DMS114 treated with DMSO at 0.1 percent for 48 hours (cell line): ENCODE data around the gene POLDIP3.
A peak's percentile ranks its signal among the peaks of the same experiment; 100 is the strongest.
"Not testable (repeated sequence)": the region's sequence is repeated elsewhere in the genome, so short reads cannot be mapped to it uniquely, and the experiment has no call there.

Experiments used
- DNase-seq: peaks from one replicate; lab custom pipeline; 2025; ENCODE audit not compliant: unreplicated experiment; lab: John Stamatoyannopoulos, UW

Gene POLDIP3

GRCh38 chr22:42620084-42620483 is 5.4 kb upstream of the POLDIP3 start:
- no peak for DNase-seq

GRCh38 chr22:42619261-42620063 is 4.8 kb upstream of the POLDIP3 start:
- no peak for DNase-seq

- DNase-seq = no peak
These were observed 2.7 kb upstream of the POLDIP3 start for GRCh38 chr22:42617155-42617983.

- DNase-seq = not testable (repeated sequence)
These were observed 1.1 kb upstream of the POLDIP3 start for GRCh38 chr22:42615860-42616175.

- peak; percentile 96 for DNase-seq
These were observed 593 bp upstream of the POLDIP3 start for GRCh38 chr22:42615092-42615859.

GRCh38 chr22:42613872-42614301 is 796 bp downstream of the POLDIP3 start:
- no peak for DNase-seq

- no peak for DNase-seq
These were observed 2.3 kb downstream of the POLDIP3 start for GRCh38 chr22:42612336-42612735.

- DNase-seq = no peak
These were observed 3.6 kb downstream of the POLDIP3 start for GRCh38 chr22:42611051-42611450.

GRCh38 chr22:42610186-42610585 is 4.5 kb downstream of the POLDIP3 start:
- no peak for DNase-seq

GRCh38 chr22:42608823-42609361 is 5.8 kb downstream of the POLDIP3 start:
- DNase-seq = no peak

GRCh38 chr22:42608136-42608822 is 6.4 kb downstream of the POLDIP3 start:
- DNase-seq = no peak

- DNase-seq = not testable (repeated sequence)
These were observed 7.0 kb downstream of the POLDIP3 start for GRCh38 chr22:42607641-42608040.

- no peak for DNase-seq
These were observed 10.3 kb downstream of the POLDIP3 start for GRCh38 chr22:42604403-42604802.

- no peak for DNase-seq
These were observed 11.3 kb downstream of the POLDIP3 start for GRCh38 chr22:42603427-42603826.

GRCh38 chr22:42602470-42602869 is 12.2 kb downstream of the POLDIP3 start:
- no peak for DNase-seq

- DNase-seq = no peak
These were observed 12.7 kb downstream of the POLDIP3 start for GRCh38 chr22:42601879-42602465.

- DNase-seq = no peak
These were observed 17.7 kb downstream of the POLDIP3 start for GRCh38 chr22:42596863-42597530.

- DNase-seq = no peak
These were observed 18.3 kb downstream of the POLDIP3 start for GRCh38 chr22:42596336-42596735.

GRCh38 chr22:42595434-42595833 is 19.2 kb downstream of the POLDIP3 start:
- no peak for DNase-seq

GRCh38 chr22:42591987-42592386 is 22.7 kb downstream of the POLDIP3 start:
- DNase-seq = no peak
